Type B pancreatic cell (in vitro differentiated cells): Measurements from ENCODE around the gene EPHA5. TPM values are rescaled to one million over a fixed set of nuclear protein-coding genes. Genes with fewer than 3 reads are reported as not detected.

Source experiments
- DNase-seq: peaks from one replicate; pipeline ENCODE4 v3.0.0; 2021; ENCODE audit warnings: mixed read lengths; ENCODE audit not compliant: unreplicated experiment; ENCODE audit errors: extremely low spot score
- H3K27ac Mint-ChIP-seq: 2 replicates; pipeline ENCODE4 v1.8.0; 2021; ENCODE audit warnings: mild to moderate bottlenecking, mixed read lengths
- H3K27me3 Mint-ChIP-seq: 2 replicates; pipeline ENCODE4 v1.8.0; 2021; ENCODE audit warnings: mixed read lengths
- H3K36me3 Mint-ChIP-seq: 2 replicates; pipeline ENCODE4 v1.8.0; 2021; ENCODE audit warnings: mixed read lengths
- H3K4me1 Mint-ChIP-seq: one replicate; pipeline ENCODE4 v1.8.0; 2021; ENCODE audit warnings: mixed read lengths; ENCODE audit not compliant: unreplicated experiment
- H3K4me3 Mint-ChIP-seq: 2 replicates; pipeline ENCODE4 v1.8.0; 2021; ENCODE audit warnings: mild to moderate bottlenecking, mixed read lengths
- H3K9me3 Mint-ChIP-seq: 2 replicates; pipeline ENCODE4 v1.8.0; 2021; ENCODE audit warnings: mixed read lengths
- CTCF ChIP-seq: fragments of 200-600 bp; sonication (generic); conservative IDR thresholded peaks from 2 replicates; pipeline ENCODE4 v1.5.0; 2021; ENCODE audit warnings: antibody characterized with exemption, mild to moderate bottlenecking
- total RNA-seq: library from RNA; stranded (reverse); gene quantifications from 2 replicates; pipeline ENCODE4 v1.2.1, GENCODE V29; 2021; ENCODE audit warnings: low replicate concordance

The EPHA5 gene
- total RNA-seq, 1 donor from 2014 or later: 2.4 TPM

GRCh38 chr4:65456579-65456978, 213.7 kb downstream of the EPHA5 start:
- H3K4me1 Mint-ChIP-seq: no peaks in the 10 kb centered on the region
- H3K27me3 Mint-ChIP-seq: no peaks in the 10 kb centered on the region
- no peak overlapping the region for H3K27ac Mint-ChIP-seq
- H3K36me3 Mint-ChIP-seq: no peaks in the 10 kb centered on the region
- H3K9me3 Mint-ChIP-seq: no peaks in the 10 kb centered on the region
- H3K4me3 Mint-ChIP-seq: no peak overlapping the region
- no peak for TF ChIP-seq CTCF
- DNase-seq: no peak

GRCh38 chr4:65453398-65453797, 216.9 kb downstream of the EPHA5 start:
- TF ChIP-seq CTCF: no peak
- H3K9me3 Mint-ChIP-seq: no peaks in the 10 kb centered on the region
- no peak overlapping the region for H3K27ac Mint-ChIP-seq
- H3K27me3 Mint-ChIP-seq: no peaks in the 10 kb centered on the region
- no peaks in the 10 kb centered on the region for H3K36me3 Mint-ChIP-seq
- DNase-seq: no peak
- H3K4me1 Mint-ChIP-seq: no peaks in the 10 kb centered on the region
- no peak overlapping the region for H3K4me3 Mint-ChIP-seq

GRCh38 chr4:65450899-65451298, 219.4 kb downstream of the EPHA5 start:
- H3K9me3 Mint-ChIP-seq: no peaks in the 10 kb centered on the region
- H3K27ac Mint-ChIP-seq: no peak overlapping the region
- H3K4me3 Mint-ChIP-seq: no peak overlapping the region
- DNase-seq: no peak
- no peak for TF ChIP-seq CTCF
- H3K27me3 Mint-ChIP-seq: no peaks in the 10 kb centered on the region
- no peaks in the 10 kb centered on the region for H3K4me1 Mint-ChIP-seq
- no peaks in the 10 kb centered on the region for H3K36me3 Mint-ChIP-seq

- no peak for DNase-seq
- H3K4me3 Mint-ChIP-seq: no peak overlapping the region
- no peaks in the 10 kb centered on the region for H3K36me3 Mint-ChIP-seq
- TF ChIP-seq CTCF: no peak
- H3K4me1 Mint-ChIP-seq: no peaks in the 10 kb centered on the region
- no peaks in the 10 kb centered on the region for H3K9me3 Mint-ChIP-seq
- H3K27ac Mint-ChIP-seq: no peak overlapping the region
- H3K27me3 Mint-ChIP-seq: no peaks in the 10 kb centered on the region
Observed at GRCh38 chr4:65437102-65437501, 233.2 kb downstream of the EPHA5 start.

GRCh38 chr4:65422109-65422508, 248.2 kb downstream of the EPHA5 start:
- no peak for TF ChIP-seq CTCF
- no peak for DNase-seq
- H3K36me3 Mint-ChIP-seq: no peaks in the 10 kb centered on the region
- no peaks in the 10 kb centered on the region for H3K4me1 Mint-ChIP-seq
- no peak overlapping the region for H3K27ac Mint-ChIP-seq
- no peaks in the 10 kb centered on the region for H3K9me3 Mint-ChIP-seq
- no peaks in the 10 kb centered on the region for H3K27me3 Mint-ChIP-seq
- no peak overlapping the region for H3K4me3 Mint-ChIP-seq

- Mint-ChIP-seq H3K4me3 (no peak overlapping the region), H3K9me3 (no peaks in the 10 kb centered on the region), H3K36me3 (no peaks in the 10 kb centered on the region), H3K27ac (no peak overlapping the region), H3K27me3 (no peaks in the 10 kb centered on the region), H3K4me1 (no peaks in the 10 kb centered on the region)
- TF ChIP-seq CTCF: no peak
- DNase-seq: no peak
Observed at GRCh38 chr4:65420036-65420435, 250.3 kb downstream of the EPHA5 start.
